HG03460 (cell line): Measurements from ENCODE around the gene HP.
A peak's percentile ranks its signal among the peaks of the same experiment; 100 is the strongest.

Experiments used
- ATAC-seq: cut with Tn5 transposase; IDR thresholded peaks from one replicate; pipeline ENCODE4 v1.9.1; 2021; ENCODE audit not compliant: unreplicated experiment

The HP gene

DNA sequence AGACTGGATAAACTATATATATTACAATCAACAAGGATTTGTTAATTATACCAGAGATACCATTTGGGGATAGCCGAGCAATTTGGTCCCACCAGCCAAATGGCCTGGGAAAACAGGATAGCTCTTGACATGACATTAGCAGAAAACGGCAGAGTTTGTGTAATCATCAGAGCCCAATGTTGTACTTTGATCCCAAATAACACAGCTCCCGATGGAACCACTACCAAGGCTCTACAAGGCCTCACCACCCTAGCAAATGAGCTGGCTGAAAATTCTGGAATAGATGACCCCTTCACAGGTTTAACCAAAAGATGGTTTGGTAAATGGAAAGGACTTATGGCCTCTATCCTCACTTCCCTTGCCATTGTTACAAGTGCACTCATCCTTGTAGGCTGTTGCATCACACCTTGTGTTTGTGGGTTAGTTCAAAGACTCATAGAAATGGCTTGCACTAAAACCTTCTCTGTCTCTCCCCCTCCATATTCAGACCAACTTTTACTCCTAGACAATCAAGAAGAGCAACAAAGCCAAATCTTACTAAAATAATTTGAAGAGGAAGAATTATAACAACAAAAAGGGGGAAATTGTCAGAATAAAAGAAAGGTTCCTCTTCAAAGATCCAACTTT lies 29.6 kb downstream of the HP start:
- no peak for ATAC-seq

DNA sequence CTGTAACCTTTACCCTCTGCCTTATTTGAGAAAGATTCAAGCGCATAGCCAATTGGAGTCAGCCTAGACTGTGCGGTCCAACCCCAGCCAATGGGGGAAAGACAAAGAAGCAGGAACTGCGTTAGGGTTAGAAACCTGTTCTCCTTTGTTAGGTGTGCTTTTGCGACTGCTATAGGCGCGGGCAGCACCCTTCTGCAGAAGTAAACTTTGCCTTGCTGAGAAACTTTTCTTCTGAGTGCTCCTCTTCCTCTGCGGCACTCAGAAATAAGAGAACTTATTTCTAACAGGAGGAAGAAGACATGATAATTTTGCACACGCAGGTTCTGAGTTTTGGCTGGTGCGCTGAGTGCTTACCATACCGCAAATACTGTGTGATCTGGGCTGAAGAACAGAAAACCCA lies 30.1 kb downstream of the HP start:
- ATAC-seq, result no peak

DNA sequence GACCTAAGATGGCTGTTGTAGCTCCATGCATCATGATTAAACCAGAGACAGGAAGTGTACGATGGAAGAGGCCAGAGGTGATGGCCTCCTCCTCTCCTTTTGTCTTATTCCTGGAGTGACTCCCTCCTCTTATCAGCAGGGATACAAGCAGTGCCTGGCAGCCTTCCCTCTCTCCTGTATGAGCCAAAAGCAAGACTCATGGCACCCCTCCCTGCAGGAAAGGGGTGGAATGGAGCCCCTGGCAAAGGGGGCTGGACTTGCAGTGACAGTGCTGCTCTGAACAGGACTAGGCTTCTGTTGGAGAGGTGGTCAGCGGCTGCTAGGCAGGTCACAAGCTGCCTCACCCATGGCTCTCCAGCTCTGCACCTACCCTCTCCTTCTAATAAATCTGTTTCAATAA lies 30.7 kb downstream of the HP start:
- no peak for ATAC-seq

DNA sequence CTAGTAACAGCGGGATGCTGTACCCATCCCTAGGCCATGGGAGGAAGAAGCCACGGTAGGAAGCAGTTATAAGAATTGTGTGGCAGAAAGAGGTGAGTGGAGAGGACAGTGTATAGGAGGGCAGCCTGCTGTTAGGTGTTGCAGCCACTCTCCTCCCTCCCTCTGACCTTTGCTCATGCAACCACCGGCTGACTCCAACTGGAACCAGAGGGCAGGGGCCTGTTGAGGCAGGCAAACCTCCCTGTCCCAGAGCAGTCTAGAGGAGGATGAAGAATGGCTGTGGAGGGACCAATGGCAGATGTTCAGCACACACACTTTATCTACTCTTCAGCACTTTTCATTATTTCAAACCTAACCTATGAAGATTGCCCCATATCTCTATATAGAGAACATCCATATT lies 36.9 kb downstream of the HP start:
- ATAC-seq, result no peak

DNA sequence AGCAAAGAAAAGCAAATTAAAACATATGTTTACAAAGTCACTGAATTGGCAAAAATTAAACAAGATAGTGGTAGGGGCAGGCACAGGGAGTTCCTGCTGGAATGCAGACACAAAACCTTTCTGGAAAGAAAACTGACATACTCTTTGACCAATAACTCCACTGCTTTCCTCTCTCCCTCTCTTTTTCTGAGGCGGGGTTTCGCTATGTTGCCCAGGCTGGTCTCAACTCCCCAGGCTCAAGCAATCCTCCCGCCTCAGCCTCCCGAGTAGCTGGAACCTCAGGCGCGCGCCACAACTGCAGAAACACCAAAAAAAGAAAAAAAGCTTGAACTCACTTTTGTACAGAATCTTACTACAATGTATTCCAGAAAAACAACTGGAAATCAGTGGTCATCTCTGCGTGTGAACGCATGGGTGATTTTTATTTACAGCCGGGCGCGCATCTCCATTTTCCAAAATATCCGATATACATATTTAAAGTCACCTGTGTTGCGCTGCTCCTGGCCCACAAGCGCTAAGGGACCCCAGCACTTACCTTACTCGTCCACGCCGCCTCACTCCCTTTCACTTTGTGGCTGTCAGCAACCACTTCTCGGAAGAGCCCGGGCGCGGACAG lies 38.6 kb downstream of the HP start:
- ATAC-seq, result no peak

DNA sequence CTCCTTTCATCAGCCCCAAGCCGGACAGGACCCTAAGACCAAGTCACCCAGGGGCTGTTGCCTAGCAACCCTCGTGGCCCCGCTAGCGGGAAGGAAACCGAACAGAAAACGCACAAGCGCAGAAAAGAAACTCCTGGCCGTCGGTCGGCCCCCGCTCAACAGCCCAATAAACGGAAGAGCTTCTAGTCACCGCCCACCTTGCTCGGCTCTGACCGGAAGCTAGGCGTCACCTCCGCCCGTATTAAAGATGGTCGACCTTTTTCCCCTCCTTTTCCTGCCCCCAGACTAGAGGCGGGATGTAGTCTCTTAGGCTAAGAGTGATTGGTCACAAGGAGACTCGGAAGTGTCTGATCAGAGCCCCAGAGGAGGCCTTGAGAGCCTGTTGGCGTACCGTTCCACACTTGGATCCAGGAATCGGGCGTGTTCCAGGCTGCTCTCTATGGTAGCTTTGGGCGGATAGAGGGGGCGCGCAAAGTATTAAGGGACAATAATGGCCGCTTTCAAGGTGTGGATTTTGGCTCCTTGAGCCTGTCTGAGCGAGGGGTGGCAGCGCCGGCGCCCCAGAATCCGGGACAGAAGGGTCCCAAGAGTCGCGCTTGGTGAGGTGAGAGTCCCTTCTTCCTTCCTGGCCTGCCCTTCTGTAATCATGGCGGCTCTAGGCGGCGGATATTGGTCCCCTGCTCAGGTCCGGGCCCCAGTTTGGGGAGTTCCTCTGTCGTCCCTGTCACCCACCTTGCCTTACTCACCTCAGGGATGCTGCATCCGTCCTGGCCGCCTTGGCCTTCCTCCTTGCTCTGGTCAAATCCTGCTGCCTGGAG lies 39.4 kb downstream of the HP start, which contains the start of the genes DHX38 and TXNL4B:
TSS of gene DHX38 (plus strand) at position 400 of the 818 bp plus-strand sequence. CDS start 2,311 bp downstream, outside the sequence.
TSS of gene TXNL4B (minus strand) at position 173 of the 818 bp plus-strand sequence. CDS start 2,871 bp downstream, outside the sequence.
- ATAC-seq, result peak; percentile 97

DNA sequence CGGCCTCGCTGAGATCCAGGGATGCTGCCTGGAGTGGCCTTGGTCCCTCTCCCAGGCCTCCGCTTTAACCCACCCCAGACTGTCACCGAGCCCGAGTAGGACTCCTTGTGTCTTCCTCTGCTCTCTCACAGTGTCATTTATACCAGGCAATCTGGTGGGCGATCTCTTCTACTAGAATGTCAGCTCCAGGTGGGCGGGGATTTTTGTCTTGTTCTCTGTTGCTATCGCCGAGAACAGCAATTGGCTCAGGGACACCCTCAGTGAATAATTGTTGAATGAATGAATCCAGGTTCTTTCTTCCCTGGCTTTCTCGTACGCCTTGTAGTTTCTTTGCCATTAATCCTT lies 39.9 kb downstream of the HP start:
- no peak for ATAC-seq

DNA sequence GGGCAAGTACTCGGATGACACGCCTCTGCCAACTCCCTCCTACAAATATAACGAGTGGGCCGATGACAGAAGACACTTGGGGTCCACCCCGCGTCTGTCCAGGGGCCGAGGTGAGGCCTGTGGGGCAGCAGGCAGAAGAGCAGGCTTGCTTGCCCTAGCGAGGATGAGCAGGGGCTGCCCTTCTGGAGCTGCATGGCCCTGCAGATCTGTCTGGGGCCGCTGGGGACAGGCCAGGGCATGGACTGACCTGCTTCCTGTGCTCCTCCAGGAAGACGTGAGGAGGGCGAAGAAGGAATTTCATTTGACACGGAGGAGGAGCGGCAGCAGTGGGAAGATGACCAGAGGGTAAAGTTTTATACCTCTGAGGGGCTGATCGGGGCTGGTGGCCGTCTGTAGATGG lies 44.6 kb downstream of the HP start:
- no peak for ATAC-seq

DNA sequence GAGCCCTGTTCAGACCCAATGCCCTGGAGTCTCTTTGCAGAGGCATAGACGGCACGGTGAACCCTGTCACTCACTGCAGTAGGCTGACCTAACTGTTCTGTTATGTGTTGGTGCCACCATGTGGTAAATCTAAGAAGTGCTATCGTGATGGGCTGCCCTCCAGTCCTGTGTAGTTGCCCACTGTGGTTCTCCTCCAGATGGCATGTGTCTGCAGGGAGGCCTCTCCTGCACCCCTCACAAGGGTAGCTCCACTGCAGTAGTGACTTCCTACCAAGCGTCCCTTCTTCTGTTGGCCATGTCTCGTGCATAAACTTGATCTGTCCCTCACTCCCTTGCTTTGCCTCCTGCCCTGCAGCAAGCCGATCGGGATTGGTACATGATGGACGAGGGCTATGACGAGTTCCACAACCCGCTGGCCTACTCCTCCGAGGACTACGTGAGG lies 45.1 kb downstream of the HP start:
- no peak for ATAC-seq

DNA sequence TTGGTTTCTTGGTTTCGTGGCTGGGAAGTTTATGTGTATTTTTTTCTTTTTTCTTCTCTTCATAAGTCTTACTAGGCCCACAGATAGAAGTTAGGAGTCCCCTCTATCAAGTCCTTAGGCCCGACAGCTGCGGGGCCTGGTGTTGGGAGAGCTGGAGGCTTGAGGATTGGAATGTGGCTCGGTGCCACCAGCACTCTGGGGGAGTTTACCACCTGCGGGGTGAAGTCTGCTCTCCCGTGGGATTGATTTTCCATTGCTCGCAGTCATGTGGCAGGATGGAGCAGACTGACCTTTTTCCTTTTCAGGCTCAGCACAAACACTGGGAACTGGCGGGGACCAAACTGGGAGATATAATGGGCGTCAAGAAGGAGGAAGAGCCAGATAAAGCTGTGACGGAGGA lies 46.9 kb downstream of the HP start:
- ATAC-seq, result no peak

DNA sequence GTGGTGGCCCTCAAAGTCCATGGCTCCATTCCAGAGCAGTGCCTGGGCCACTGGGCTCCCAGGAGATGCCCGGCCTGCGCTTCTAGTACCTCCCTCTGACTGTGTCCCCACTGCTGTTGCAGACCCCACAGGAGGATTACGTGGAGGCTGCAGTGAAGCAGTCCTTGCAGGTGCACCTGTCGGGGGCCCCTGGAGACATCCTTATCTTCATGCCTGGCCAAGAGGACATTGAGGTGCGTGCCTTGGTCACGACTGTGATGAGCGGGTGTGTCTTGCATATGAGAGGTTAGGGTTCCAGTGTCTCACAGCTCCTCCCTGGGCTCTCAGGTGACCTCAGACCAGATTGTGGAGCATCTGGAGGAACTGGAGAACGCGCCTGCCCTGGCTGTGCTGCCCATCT lies 50.6 kb downstream of the HP start:
- no peak for ATAC-seq

DNA sequence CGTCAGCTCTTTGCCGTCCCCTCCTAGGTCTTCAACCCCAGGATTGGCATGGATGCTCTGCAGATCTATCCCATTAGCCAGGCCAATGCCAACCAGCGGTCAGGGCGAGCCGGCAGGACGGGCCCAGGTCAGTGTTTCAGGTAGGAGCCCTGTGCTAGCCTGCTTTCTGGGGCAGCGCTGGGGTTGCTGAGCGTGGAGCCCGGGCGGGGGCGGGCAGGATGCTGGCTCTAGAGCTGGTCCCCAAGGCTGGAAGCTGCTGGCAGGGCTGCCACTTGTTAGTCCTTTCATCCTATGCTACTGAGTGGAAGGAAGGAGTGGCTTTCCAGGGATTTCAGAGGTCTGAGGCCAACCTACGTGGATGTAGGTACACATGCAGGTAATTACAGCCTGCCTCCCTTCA lies 51.7 kb downstream of the HP start:
- ATAC-seq, result no peak

DNA sequence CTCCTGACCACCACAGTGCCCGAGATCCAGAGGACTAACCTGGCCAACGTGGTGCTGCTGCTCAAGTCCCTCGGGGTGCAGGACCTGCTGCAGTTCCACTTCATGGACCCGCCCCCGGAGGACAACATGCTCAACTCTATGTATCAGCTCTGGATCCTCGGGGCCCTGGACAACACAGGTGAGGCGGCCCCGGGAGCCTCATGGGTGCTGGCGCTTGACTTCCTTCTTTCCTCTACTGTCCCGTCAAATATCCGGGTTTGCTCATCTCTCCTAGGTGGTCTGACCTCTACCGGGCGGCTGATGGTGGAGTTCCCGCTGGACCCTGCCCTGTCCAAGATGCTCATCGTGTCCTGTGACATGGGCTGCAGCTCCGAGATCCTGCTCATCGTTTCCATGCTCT lies 53.1 kb downstream of the HP start:
- ATAC-seq, result no peak

DNA sequence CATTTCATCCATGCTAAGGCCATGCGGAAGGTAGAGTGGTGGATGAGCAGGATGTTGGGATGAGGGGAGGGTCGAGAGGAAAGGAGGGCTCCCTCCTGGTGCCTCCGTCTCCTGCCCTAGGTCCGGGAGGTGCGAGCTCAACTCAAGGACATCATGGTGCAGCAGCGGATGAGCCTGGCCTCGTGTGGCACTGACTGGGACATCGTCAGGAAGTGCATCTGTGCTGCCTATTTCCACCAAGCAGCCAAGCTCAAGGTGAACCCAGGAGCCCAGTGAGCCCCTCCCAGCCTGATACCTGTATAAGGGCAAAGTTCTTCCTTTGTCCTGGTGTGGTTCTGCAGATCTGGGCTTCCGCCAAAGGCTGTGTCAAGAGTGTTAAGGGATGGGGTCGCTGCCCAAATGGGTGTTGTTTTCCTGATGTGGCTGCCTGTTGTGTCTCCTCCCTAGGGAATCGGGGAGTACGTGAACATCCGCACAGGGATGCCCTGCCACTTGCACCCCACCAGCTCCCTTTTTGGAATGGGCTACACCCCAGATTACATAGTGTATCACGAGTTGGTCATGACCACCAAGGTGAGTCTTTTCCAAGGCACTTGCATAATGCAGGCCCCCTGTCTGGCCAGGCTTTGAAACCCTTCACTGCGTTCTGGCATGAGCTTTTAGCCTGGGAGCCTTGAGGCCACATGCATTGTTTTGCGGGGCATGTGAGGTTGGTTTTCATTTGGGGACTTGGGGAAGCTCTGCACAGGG lies 54.2 kb downstream of the HP start:
- no peak for ATAC-seq

DNA sequence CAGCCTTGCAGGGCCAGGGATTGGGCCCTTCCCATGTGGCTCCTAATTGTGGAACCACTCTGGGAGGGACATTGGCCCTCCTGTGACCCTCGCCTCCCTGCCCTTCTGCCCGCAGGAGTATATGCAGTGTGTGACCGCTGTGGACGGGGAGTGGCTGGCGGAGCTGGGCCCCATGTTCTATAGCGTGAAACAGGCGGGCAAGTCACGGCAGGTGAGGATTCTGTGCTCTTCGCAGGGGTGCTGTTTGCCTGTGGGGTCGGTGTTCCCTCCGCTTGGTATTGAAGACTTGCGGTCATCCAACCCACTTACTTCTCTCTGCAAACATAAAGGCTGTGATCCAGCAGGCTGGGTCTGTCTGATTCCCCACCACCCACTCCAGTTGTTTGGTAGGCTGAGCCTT lies 55.0 kb downstream of the HP start:
- no peak for ATAC-seq

DNA sequence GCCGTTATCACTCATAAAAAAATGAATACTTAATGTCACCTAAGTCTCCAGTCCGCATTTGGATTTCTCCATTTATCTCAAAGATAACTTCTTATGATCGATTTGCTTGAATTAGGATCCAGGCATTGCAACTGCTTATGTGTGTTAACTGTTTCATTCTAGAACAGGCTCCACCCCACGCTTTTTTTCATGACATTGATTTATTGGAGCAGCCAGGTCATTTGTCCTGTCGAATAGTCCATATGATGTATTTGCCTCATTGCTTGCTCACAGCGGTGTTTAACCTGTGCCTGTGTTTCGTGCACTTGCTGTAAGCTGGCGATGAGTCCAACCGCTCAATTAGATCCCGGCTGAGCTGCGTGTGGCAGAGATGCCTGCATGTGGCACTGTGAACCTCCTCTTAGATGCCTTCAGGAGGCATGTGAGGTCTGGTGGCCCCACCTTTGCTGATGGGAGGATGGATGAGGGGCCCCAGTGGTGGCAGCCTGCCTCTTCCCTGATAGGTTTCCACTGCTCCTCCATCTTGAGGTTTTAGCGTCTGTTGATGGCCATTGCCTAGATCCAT lies 55.7 kb downstream of the HP start:
- no peak for ATAC-seq
